Measurements from ENCODE around the gene PTPN9. TPM values are rescaled to one million over a fixed set of nuclear protein-coding genes. Genes with fewer than 3 reads are reported as not detected.

PTPN9 gene
- total and polyA plus RNA-seq, 2 of the 13 experiments (the other 11 are each of a cell fraction or from before 2014, with no cell fraction given) = 16.6 to 19.9 TPM

GRCh38 chr15:75578173-75578947 is 755 bp downstream of the PTPN9 start (continued):
- TF ChIP-seq GFI1 (CRISPR knock-in tag; IDR thresholded peaks at IDR 0.05; ENCODE audit: borderline replicate concordance) (0 out of 2 replicates have a peak, but pooled peaks have one; percentile 16), UBTF (CRISPR knock-in tag; IDR thresholded peaks at IDR 0.05) (peak; percentile 56; the same call in 1 of the 2 replicates), ZBTB7A (CRISPR knock-in tag; IDR thresholded peaks at IDR 0.05) (no peak), ARID3A (IDR thresholded peaks at IDR 0.05; ENCODE audit: low read depth, low read length) (no peak), ZNF674 (CRISPR knock-in tag; IDR thresholded peaks at IDR 0.05; ENCODE audit: low read depth) (no peak), ETS1 (CRISPR knock-in tag; IDR thresholded peaks at IDR 0.05) (no peak), SIX4 (CRISPR knock-in tag; IDR thresholded peaks at IDR 0.05) (no peak), PHB2 (IDR thresholded peaks at IDR 0.05; ENCODE audit: partially characterized antibody) (no peak), YY1 (IDR thresholded peaks at IDR 0.05; ENCODE audit: insufficient read depth, insufficient replicate concordance, low read depth, low read length) (peak; percentile 72)
- TF ChIP-seq, protein P1, sequence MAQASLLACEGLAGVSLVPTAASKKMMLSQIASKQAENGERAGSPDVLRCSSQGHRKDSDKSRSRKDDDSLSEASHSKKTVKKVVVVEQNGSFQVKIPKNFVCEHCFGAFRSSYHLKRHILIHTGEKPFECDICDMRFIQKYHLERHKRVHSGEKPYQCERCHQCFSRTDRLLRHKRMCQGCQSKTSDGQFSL (CRISPR knock-in tag; IDR thresholded peaks at IDR 0.05) = 0 out of 2 replicates have a peak, but pooled peaks have one; percentile 8

Measured in HepG2 (cell line).